Stimulated activated CD4-positive, alpha-beta T cell treated with anti-CD3 and anti-CD28 coated beads, Interleukin-12 subunit alpha, Interleukin-12 subunit beta, amount 100 ng/mL, for 48 hours (primary cell): Measurements from ENCODE around the gene TMEM9B.
A peak's percentile ranks its signal among the peaks of the same experiment; 100 is the strongest.

ENCODE experiments used
- DNase-seq, 3 donors: peaks; one replicate each; pipeline ENCODE4 v3.0.0-alpha.2; 2020; ENCODE audit warnings: low read depth in 2 of 3, low spot score in 1 of 3

The TMEM9B gene

DNA sequence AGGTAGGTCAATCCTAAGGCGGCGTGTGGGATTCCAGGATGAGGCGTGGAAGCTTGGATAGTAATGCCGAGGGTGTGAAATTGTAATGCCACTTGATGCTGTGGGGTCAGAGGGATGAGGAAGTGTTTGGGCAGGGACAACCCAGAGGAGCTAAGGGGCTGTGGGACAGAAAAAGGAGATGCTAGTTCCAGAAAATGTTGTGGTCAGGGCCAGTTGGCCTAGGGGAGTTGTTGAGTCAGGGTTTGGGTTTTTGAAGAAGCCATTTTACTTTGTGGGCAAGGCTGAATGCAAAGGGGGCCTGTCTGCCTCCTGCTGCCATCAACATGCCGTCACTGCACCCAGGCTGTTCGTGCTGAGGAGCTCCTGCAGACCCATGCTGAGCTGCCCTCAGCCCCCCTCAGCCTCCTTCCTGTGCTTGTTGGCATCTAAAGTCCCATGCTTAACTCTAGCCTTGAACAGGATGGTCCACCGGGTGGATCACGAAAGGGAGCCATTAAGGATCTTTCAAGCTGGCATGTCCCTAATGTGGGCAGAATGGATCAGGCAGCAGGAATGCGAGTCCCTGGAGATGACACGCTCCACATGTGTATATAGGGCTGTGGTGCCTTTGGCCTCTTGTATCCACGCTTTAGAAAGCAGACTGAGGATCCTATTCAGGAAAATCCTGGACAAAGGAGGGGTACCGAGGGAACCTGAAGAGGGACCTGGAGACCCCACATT lies 33.6 kb downstream of the TMEM9B start:
- DNase-seq = no peak

DNA sequence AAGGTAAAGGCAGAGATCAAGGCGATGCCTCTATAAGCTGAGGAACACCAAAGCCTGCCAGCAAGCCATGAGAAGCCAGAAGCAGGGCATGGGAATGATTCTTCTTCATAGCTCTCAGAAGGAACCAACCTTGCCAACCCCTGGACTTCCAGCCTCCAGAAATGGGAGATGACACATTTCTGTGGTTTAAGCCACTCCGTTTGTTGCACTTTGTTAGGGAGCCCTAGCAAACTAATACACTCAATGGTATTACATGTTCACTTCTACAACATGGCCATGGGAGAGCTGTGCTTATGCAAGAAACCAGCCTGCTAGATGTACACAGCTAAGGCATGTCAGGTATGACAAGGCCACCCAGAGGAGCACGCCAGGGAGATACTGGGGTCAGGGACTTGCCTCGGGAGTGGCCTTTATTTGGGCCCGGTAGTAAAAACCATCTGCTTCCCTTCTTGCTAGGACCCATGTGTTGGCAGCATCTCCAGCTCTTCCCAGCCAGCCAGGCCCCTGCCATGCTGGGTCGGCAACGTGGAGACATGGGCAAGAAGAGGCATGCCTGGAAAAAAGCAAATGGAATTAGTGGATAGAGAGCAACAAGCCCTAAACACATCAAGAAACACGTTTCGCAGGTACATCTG lies 35.1 kb downstream of the TMEM9B start:
- no peak for DNase-seq

GRCh38 chr11:8928205-8928604 lies 36.0 kb downstream of the TMEM9B start:
- no peak for DNase-seq

DNA sequence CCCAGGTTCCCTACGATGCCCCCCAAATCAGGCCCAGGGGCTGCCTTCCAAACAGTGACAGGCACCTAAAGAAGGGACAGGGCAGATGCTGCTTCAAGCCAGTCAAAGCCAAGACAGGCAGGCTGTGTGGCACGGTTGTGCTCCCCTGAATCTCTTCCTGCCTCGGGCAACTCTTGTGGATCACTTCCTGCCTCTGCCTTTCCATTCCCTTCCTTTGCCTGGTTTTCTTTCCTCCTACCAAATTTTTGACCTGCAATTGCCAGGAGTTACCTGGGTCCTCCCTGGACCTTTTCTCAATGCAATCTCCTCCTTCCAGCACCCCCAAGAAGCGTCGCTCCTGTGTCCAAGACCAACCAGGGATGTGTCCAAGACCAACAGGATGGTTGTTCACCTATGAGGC lies 37.0 kb downstream of the TMEM9B start:
- no peak for DNase-seq

DNA sequence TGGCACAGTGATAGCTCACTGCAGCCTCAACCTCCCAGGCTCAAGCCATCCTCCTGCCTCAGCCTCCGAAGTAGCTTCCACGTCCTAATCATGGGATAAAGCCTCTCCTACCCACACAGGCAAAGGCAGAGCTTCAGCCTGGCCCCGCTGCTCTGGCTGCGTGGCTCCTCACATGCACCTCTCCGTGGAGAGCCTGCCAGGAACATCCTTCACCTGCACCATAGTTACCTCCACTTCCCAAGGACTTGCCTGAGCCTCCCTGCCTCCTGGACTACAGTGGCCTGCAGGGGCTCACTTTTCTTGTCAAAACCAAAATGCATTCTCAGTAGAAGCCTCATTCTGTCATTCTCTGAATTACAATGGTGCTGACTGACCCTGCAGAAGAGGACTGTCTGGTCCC lies 38.0 kb downstream of the TMEM9B start:
- DNase-seq = no peak

- no peak for DNase-seq
Observed at GRCh38 chr11:8925711-8926110, 38.5 kb downstream of the TMEM9B start.

DNA sequence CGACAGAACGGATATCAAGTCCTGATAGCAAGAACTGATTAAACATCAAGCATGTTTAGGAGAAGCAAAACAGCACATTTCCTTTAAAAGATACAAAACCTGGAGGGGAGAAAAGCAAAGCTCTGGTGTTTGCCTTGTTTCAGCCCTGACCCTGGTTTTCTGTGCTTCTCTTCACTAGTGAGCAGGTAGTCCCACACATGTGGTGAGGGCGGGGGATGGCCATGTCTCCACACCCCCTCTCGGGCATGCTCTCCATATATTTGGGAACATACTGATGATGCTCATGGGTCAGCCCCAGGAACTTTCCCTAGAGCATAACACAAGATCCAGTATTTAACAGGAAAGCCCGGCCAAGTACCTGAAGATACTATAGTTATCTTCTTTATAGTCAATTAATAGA lies 41.6 kb downstream of the TMEM9B start:
- DNase-seq = no peak

- no peak for DNase-seq
Observed at GRCh38 chr11:8917157-8917825, 47.0 kb downstream of the TMEM9B start.

DNA sequence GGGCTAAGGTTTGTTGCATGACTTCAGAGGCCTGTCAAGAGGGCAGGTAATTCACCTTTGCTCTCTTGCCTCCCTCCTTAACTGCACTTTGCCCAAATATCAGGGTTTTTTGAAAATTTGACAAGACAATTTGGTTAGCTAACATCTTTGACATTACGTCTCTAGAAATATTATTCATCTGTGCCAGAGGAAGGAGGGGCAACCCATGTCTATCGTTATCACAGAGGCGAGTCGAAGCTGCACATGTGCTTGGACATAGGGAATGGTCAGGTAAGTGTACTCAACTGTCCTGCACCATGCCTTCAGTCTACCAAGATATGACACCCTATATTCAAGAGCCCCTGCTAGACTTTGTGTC lies 49.6 kb downstream of the TMEM9B start:
- no peak for DNase-seq

DNA sequence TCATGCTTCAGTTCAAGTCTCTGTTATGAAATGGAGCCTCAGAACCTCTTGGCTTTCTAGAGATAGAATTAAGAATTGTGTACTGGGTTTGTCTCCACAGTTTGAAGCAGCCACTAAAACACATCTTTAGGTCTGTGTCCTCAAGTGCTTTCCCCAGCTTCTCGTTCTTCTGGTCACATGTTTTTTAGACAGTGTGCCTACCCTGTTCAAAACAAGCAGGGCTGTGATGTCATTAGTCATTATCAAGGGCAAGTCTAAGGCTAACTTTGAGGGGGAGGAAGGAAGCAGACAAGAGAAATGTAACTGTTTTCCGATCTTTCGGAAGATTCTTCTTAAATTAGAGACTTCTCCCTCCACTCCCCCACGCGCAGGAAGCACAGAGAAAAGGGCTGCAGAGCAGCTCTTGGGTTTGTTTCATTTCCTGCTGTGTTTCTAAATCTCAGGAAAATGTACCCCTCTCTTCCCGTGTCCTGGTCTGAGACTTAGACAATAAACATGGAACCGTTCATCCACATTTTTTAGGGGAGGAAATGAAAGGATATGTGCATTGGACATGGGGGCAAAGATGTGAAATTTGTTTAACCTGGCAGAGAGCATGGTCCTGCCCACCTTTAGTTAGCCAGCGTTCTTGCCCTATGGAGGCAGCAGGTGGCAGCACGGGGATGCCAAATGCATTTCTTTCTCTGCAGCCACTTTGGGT lies 50.1 kb downstream of the TMEM9B start:
- peak in 1 of 3 donors; percentile 25 for DNase-seq

DNA sequence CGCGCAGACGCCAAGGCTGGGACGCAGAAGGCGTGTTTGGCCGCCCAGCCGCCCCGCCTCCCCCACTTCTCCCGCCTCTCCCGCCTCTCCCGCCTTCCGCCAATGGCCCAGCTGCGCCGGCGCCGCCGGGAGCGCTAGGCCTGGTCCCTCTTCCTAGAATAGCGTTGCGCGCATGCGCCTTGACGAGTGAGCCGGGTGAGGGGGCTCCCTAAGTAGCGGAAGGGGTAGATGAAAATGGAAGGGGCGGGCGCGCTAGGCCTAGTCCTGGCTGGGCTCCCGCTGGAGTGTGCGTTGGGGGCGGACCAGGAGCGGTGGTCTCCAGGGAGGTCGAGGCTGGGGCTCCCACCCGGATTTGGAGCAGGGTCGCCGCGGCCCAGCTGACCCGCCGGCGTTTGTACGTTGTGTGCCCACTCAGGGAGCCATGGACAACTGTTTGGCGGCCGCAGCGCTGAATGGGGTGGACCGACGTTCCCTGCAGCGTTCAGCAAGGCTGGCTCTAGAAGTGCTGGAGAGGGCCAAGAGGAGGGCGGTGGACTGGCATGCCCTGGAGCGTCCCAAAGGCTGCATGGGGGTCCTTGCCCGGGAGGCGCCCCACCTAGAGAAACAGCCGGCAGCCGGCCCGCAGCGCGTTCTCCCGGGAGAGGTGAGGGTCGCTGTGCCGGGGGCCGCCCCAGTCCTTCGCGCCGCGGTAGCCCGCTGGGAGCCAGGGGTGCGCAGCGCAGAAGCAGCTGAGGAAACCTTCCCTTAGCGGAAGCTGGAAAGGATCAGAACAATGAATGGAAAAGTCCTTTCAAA lies 53.0 kb downstream of the TMEM9B start, which contains the start of gene AKIP1:
AKIP1 (plus strand) TSS at position 161 of the 795 bp plus-strand sequence; CDS start at position 422, 261 bp downstream.
- DNase-seq = peak; percentile 76 to 92 (median 77)

DNA sequence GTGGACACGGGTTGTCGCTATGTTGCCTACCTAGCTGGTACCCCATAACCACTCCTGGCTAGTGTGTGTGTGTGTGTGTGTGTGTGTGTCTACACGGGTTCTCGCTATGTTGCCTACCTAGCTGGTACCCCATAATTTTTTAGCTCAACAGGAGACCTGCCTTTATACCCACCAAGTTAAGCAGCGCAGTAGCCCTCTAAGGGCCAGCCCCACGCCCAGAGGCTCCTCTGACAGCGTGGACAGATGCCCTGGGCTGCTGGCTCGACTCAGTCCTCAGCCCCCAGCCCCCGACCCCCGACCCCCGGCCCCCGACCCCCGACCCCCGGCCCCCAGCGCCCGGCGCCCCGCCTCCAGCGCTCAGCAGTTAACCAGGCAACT lies 53.6 kb downstream of the TMEM9B start:
- no peak for DNase-seq

- DNase-seq = no peak
Observed at GRCh38 chr11:8908099-8908498, 56.1 kb downstream of the TMEM9B start.

DNA sequence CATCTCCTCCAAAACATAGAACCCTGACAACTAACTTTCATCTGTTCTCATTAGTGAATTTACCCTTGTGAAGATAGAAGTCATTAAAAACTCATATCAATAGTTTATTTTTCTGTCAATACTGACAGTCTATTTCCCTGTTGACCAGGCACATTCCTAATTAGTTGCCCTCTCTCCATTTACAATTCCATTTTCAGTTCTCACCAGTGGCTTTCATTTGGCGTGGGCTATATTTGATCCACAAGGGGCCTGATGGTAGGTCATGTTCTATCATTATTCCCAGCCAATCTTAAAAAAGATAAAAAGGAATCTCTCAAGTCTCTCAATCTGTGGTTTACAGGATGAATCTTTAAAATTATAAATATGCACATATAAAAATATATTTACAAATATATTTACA lies 57.1 kb downstream of the TMEM9B start:
- no peak for DNase-seq

DNA sequence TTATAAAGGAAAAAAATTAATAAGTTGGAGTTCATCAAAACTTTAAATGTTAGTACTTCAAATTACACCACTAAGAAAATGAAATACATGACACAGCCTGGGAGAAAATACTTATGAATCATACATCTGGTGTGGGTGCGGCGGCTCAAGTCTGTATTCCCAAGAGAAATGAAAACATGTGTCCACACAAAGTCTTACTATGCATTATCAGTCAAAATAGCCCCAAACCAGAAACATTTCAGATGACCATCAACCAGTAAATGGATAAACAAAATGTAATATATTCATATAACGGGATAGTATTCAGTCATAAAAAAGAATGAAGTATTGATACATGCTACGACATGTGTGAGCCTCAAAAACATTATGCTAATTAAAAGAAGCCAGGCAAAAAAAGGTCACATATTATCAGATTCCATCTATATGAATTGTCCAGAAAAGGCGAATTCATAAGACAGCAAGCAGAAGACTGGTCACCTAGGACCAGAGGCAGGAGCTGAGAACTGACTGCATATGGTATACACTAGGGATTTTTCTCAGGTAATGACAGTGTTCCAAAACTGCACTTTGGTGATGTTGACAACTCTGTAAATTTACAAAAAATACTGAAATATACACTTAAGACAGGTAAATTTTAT lies 58.6 kb downstream of the TMEM9B start:
- DNase-seq = no peak

GRCh38 chr11:8899119-8899753 lies 65.0 kb downstream of the TMEM9B start:
- DNase-seq = no peak
